ENCODE data around the gene FYCO1.

The FYCO1 gene

GRCh38 chr3:45885979-45886705, 109.5 kb downstream of the FYCO1 start, which contains the start of gene CCR9:
TSS of gene CCR9 (plus strand) at chr3:45886543. CDS start at chr3:45894934, 8,391 bp downstream.
- no peak for DNase-seq (ENCODE audit: low read depth)

DNA sequence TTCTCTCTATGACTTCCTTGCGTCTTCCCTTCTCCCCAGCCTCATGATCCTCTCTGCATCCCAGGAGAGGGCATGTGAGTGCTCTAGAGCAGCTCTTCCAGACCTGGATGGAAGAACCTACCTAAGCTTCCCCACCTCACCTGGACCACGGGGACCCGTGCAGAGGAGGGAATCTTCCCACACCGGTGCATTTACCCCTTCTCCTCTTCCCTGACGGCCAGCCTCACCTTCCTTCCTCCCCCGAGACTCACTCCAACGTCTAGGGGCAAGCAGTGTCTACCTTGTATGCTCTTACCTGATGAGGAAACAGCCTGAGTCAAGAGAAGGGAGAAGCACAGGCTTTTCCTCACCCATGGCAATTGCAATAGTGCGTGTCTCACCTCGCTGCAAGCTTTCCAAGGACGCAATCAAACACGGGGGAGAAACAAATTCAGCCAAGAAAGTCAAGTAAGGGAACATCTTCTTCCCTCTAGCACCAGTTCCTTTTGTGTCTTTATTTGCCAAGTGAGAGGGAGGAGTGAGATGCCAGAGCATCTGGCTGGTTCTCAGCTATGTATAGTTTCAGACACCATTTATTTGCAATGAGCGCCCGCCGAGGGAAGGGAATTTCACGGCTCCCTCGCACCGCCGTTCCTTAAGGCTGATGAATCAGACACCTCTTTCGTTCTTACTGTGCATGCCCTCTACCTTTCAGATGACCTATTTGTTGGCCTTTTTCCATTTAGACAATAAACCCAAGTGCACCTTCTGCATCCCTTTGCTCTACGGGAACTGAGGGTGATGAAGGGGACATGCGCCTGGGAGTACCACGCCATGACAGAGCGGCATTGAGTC, 111.0 kb downstream of the FYCO1 start:
- no peak for DNase-seq (ENCODE audit: low read depth)

- no peak for DNase-seq (ENCODE audit: low read depth)
Measured at GRCh38 chr3:45881078-45882022, 114.3 kb downstream of the FYCO1 start.

GRCh38 chr3:45880725-45881077, 114.9 kb downstream of the FYCO1 start:
- no peak for DNase-seq (ENCODE audit: low read depth)

DNA sequence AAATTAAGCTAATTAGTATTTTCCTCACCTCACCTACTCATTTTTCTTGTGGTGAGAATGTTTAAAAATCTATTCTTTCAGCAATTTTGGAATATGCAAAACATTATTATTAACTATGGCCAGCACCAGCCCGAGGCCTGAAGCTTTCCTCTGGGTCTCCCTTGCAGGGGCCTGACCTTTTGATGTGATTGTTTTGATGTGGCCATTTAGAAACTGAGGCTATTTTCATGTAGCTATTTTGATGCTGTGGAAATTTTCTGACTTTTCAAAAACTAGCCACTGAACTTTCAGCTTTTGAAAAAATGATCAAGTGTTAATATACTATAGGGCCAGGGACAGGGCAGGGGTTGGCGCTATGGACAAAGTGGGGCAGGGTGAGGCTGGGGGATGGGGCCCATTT, 117.5 kb downstream of the FYCO1 start:
- no peak for DNase-seq (ENCODE audit: low read depth)

DNA sequence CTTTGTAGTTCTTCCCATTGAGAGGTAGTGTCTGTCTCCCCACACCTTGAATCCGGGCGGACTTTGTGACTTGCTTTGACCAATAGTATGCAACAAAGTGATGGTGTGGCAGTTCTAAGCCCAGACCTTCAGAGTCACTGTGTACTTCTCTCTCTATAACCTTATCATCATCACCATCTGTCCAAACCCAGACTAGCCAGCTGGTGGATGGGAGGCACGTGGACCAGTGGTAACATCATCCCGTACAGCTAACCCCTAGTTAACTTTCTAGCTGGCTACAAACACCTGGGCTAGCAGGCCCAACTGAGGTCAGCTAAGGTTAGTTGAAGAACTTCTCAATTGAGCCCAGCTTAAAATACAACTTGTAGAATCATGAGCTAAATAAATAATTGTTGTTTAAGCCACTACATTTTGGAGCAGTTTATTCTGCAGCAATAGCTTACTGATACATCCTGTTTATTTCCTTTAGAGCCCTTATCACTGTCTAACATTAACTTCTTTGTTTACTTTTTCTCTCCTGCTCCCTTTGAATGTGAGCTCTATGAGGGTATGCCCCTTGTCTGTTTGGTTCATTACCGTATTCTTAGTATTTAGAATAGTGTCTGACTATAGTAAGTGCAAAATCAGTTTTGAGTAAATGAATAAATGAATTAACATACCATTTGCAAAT, 120.8 kb downstream of the FYCO1 start:
- DNase-seq (ENCODE audit: low read depth) = no peak

- DNase-seq (ENCODE audit: low read depth) = no peak
Measured at GRCh38 chr3:45873638-45874037, 122.0 kb downstream of the FYCO1 start.

DNA sequence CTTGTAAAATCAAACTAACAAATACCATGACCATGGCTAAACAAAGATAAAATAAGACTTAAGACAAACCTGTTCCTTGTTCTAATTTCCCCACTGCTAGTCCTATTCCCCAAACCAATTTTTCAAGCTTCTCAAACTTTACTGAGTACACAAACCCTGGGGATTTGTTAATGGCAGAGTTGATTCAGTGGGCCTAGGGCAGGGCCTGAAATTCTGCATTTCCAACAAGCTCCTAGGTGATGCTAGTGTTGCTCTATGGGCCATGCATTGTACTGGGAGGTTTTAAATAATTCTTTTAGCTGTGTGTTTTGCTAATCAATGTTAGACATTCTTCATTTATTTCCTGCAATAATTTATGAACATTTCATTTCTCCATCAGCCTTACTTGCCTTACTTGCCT, 122.6 kb downstream of the FYCO1 start:
- no peak for DNase-seq (ENCODE audit: low read depth)

DNA sequence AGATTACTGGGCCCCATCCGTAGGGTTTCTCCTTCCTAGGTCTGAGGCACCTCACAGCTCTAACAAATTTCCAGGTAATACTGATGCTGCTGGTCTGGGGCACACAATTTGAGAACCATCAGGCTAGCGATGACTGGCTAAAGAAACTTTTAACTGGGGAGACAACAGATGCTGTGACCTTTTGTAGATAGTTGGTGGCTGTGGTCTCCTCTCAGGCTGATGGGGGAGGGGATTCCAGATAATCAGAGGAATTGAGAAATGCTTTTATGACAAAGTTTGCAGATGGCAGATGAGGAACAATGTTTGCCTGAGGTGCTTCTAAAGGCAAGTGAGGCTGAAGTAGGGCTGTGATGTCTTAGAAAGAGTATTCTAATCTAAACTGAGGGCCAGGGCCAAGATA, 123.1 kb downstream of the FYCO1 start:
- no peak for DNase-seq (ENCODE audit: low read depth)

DNA sequence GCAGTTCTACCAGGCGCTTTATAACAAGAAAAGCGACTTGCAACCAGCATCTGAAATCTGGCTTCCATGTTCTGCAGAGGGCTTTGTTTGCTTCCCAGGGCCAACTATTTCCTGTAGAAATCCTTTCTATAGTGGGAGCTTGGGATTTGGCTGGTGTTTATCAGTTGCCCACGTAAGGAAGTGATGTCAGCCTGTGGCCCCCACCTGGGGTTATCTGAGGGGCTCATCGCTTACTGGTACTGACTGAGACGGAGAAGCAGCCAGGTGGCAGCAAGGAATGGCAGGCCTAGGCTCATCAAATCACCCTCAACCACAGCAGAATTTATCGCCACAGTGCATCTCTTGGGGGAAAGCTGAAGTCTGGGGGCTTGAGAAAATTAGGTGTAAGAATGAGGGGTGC, 123.8 kb downstream of the FYCO1 start:
- no peak for DNase-seq (ENCODE audit: low read depth)

- DNase-seq (ENCODE audit: low read depth) = no peak
Measured at GRCh38 chr3:45870099-45870498, 125.5 kb downstream of the FYCO1 start.

- DNase-seq (ENCODE audit: low read depth) = no peak
Measured at GRCh38 chr3:45869638-45870037, 126.0 kb downstream of the FYCO1 start.

DNA sequence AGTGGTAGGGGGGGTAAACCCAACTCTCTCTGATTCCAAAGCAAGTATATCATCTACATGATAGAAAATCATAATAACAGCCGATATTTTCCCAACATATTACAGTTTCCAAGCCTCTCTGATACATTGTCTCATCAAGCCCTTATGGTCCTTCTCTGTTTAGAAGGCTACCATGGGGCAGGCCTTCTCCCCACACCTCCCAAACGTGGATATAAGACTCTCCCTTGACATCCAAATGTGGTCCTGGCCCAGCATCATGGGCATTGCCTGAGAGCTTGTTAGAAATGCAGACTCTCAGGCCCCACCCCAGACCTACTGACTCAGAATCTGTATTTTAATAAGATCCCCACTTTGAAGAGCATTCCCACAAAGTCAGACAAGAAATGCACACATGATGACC, 127.0 kb downstream of the FYCO1 start:
- DNase-seq (ENCODE audit: low read depth) = no peak

GRCh38 chr3:45868213-45868612, 127.4 kb downstream of the FYCO1 start:
- no peak for DNase-seq (ENCODE audit: low read depth)

Data from HS-5 (cell line).